ENCODE results near the gene OPCML.

The OPCML gene

DNA sequence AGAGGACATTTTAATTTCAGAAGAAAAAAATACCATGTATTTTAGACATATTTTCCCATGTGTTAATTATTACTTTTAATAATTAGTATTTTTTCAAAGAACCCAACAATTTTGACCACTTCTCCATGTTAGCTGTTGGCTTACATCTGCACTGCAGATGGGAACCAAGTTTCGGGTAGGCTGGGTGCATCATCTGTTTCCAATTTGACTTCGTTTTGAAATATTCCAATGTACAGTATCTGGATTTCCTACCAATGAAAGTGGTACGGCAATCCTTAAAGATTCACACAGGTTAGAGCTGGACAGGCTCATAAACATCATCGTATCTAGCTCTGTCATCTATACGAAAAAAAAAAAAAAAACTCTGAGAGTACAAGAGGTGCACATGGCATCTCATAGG lies 670.2 kb downstream of the OPCML start:
- H3K4me3 ChIP-seq = no peak overlapping the region

DNA sequence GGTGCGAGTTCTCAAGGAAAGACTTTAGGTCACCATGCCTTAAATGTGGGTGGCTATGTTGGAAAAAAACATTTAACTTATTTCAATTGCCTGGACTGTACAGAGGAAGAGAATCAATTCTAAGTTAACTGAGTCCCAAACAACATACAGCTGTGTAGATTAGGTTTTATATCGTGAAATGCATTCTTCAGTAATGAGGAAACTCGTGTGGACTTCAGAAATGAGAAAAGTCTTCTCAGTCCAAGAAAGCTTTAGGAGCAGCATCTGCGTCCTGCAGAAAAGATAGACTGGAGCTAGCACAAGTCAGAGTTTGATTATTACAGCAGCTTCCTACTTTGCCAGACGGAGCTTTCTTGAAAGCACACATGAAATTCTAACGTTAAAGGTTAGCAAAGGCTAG lies 673.0 kb downstream of the OPCML start:
- no peak overlapping the region for H3K4me3 ChIP-seq

More for the DNA sequence above, 670.2 kb downstream of the OPCML start:
- H3K27ac ChIP-seq = no peak overlapping the region

DNA sequence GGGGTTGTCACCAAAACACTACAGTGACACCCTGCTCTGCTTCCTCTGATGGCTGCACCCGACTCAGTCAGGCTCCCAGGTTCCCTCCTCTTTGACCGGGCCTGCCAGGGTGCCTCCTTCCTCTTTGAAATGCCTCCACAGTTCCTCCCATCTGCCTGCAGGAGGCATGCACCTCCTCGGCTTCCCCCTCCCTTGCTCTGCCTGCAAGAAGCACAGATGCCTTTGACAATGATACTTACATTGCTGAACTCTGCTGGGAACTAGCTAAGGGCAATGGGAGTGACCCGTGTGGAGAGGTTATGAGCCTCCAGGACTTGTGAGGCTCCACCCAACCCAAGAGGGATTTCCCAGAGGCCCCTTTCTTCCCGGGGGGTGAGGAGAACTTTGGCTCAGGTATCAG lies 674.1 kb downstream of the OPCML start:
- no peak overlapping the region for H3K27ac ChIP-seq
- no peak overlapping the region for H3K4me3 ChIP-seq

More for the DNA sequence above, 673.0 kb downstream of the OPCML start:
- no peak overlapping the region for H3K27ac ChIP-seq

DNA sequence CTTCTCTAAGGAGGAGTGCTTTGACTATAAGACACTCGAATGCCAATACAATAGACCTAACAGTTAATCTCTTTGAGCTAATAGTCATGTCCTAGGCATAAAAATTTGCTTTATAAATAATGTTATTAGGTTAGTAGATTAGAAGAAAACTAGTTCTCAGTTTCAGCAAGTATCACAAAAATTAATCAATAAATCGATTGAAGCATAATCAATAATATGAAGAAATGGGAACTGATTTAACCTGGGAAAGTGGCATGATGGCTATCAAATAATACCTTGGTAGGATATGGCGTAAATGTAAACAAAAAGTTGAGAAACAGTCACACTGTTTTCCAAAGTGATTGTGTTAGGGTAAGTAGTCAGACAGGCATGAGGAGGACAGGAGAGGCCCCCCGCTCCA lies 676.3 kb downstream of the OPCML start:
- Histone ChIP-seq H3K4me3 (no peak overlapping the region), H3K27ac (no peak overlapping the region)

DNA sequence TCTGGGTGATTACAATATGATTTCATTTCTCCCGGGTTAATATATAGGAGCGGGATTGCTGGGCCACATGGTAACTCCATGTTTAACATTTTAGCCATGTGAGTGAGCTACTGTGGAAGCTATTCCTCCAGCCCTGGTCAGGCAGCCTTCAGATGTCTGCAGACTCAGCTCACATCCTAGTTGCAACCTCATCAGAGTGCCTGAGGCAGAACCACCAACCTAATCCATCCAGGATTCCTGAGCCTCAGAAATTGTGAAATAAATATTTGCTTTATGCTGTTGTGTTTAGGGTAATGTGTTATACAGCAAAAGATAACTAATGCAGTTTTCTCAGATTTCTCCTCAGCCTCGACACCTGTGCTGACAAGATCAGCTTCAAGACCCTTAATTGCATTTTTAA lies 676.8 kb downstream of the OPCML start:
- Histone ChIP-seq H3K4me3 (no peak overlapping the region), H3K27ac (no peak overlapping the region)

DNA sequence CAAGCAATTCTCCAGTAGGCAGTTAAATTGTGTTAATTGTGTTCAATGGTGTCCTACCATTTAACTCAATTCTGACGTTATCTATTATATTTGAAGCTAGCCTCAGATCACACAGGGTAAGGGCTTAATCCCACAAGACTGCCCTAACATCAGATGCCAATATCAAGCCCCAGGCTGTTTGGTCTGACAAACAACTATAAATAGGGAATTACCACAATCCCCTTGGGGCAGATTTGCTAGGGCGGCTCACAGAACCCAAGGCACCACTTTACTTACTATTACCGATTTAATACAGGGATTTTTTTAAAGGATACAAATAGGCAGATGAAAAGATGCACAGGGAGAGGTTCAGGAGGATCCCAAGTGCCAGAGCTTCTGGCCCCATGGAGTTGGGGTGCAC lies 678.4 kb downstream of the OPCML start:
- Histone ChIP-seq H3K27ac (no peak overlapping the region), H3K4me3 (no peak overlapping the region)

DNA sequence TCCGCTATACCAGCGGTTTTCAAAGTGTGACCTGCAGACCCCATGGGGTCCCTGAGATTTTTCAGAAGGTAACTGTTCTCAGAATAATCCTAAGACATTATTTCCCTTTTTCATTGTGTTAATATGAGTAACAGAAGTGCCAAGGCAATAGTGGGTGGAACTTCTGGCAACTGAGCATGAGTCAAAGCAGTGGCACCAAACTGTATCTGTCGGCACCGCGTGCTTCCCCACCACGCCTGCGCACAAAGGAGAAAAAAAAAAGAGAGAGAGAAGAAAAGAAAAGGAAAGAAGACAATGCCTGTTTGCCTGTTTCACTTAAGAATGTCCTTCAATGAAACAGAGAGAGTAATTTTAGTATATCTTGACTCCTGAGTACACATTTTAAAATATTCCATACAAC lies 679.9 kb downstream of the OPCML start:
- Histone ChIP-seq H3K4me3 (no peak overlapping the region), H3K27ac (no peak overlapping the region)

DNA sequence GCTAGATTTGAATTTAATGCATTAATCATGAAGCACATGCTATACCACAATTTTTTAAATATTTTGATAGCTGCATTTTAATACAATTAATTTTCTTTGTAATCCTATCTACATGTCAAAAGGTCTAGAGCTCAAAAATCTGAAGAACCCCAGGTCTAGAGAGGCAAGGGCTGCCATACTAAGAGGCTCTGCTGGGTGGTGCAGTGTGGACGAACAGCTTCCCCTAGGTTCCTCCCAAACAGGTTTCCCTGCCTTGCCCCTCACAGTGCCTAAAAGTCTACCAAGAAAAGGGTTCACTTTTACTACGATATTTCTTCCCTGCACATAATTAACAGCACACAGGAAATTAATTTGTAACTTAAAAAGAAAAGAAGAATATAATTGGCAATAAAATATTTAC lies 681.1 kb downstream of the OPCML start:
- Histone ChIP-seq H3K4me3 (no peak overlapping the region), H3K27ac (no peak overlapping the region)

DNA sequence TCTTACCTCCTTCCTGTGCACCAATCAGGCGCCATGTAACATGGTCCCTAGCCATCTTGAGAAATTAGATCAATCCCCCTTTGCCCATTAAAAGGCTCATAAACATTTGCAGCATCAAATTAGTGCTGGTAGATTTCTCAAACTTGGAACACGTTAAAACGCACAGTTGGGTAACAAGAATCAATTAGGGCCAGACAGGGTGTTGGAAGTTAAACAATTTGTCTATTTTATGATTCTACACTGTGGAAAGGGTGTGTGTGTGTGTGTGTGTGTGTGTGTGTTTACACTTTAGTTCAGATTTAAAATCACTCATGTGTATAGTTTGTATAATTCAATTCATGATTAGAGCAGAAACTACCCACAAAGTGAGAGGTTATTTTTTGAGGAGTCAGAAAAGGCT lies 682.0 kb downstream of the OPCML start:
- Histone ChIP-seq H3K4me3 (no peak overlapping the region), H3K27ac (no peak overlapping the region)

DNA sequence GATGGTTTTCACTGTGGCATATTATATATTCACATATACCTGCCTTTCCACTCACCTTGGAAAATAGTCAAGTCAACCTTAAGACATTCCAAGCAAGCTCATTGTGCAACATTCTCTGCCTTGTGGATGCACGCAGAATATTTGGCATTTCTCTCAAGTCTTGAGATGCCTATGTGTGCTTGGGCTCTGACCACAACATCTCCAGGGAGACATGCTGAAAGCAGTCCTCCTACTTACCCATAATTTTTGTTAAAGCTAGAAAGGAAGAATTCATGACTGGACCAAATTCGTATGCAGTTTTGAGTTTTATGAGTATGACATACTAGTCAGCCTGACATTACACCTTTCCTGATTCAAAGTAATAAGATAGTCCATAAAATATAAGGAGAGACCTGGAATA lies 684.0 kb downstream of the OPCML start:
- no peak overlapping the region for H3K4me3 ChIP-seq
- no peak overlapping the region for H3K27ac ChIP-seq

DNA sequence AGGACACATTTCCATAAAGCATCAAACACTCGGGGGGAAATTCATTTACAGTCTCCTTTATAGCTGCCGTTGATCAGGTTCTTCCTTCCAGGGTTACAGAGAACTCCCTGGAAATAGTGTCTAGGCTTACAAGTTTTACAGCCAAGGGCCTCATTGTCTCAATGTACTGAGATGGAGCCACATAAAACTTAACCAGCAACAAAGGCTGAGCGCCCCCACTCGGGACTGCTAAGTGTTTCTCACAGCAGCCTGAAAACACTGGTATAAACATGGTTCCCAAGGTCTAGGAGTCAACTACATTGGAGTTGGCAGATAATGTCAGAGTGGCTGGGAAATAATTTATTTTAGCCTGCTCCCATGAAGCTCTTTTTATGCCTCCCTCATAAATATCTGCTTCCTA lies 686.2 kb downstream of the OPCML start:
- Histone ChIP-seq H3K4me3 (no peak overlapping the region), H3K27ac (no peak overlapping the region)

DNA sequence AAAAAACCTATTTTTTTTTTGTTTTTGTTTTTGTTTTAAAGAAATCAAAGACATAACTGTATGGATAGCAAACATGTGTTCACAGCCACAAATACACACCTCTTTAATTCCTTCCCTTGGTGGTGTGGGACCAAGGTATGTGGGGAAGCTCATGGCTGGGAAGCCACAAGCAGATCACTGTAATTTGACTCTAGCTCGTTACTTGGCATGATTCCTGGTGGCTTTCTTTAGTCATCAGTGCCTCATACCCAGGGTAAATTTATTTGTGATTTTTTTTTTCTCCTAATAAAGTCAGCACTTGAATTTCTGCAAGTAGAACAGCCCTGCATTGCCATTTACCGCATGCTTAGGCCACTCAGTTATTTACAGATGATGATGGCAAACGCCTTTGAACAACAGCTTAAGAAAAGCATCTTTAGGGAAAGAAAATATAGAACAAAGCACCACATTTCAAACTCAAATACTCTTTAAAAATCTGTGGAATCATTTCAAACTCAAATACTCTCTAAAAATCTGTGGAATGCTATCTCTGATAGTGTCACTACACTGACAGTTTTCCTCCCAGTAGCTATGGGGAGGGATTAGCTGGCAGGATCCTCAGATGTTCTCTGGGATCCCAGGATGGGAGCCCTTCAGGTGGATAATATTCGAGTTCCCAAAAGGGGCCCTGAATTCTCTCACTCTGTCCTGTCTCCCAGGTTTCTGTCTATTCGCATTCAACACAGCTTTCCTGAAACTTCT lies 687.2 kb downstream of the OPCML start:
- no peak overlapping the region for H3K27ac ChIP-seq
- H3K4me3 ChIP-seq = no peak overlapping the region

DNA sequence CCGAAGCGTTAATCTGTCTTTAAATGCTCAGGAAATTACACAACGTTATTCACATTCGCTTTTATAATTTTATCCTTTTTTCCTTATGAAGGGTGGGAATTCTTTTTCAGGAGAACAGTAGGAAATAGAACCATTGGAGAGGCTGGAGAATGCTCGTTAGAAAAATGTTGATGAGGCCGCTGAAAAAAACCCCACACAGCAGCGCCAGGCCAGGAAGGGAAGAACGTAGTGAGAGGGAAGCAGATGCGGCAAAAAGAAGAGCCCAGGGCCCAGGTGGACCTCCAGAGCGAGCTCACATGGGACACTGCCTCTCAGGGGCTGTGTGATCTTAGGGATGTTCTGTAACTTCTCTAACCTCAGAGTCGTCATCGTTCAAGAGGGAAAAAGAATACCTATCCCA lies 691.6 kb downstream of the OPCML start:
- no peak overlapping the region for H3K27ac ChIP-seq
- H3K4me3 ChIP-seq = no peak overlapping the region

DNA sequence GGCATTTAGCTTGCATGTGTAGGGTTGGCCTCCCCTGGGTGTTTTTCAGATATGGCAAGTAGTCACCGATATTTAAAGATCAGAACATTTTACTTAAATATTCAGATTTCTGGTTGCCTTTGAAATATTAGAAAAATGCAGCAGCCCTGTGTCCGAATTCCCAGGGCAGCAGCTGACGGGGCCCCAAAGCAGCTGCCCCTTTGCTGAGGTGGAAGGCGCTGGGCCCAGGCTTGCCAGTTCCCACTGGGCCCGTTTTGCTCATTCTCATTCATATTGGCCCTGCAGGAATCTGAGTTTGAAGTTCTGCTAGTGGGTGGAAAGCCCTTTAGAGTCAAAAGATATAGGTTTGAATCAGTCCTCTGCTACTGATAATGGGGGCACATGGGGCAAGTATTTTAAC lies 692.1 kb downstream of the OPCML start:
- Histone ChIP-seq H3K4me3 (no peak overlapping the region), H3K27ac (no peak overlapping the region)

DNA sequence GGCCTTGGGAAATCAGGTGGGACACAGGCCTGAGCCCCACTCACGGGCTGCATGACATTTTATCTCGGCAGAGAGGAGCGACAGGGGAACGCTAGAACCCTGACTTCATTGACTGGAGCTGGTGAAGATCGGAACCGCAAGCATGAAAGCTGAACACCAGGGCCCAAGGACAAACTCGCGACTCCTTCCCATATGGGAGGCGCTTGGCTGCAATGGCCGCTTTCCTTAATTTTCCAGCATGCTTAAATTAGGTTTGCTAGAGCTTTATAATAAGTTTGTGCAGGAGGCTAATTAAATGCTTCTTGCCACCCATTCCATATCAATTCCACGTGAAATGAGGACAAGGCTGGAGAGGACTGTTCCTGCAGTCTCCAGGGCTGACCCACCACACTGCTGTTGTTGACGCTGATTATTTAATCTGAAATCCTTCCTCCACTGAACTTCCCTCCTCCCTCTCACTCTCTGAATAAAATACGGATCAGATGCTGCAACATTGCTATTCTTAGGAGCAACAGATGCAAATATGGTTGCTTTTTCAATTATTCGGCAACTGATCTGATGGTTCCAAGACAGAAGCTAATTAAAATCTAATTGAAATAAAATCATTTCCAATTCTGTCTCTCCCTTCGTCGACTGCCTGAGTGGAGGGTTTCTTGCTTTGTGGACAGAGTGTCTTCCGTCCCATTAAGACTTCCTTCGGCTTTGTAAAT lies 692.9 kb downstream of the OPCML start:
- Histone ChIP-seq H3K4me3 (no peak overlapping the region), H3K27ac (no peak overlapping the region)

DNA sequence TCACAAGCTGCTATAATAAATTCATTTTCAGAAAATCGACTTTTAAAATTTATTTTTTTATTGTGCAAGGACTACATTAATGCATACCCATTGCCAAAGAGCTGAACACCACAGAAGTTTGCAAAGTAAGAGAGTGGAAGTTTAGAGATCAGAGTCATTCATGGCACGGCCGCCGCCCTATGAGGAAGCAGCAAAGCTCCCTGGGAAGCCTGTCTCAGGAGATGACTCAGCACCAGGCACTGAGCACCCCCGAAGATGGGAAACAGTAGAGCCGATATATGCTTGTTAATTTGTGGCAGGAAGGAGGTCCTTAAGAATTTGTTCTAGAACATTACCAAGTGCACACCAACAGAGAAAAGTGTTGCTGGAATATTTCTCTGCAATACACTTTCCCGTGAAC lies 693.7 kb downstream of the OPCML start:
- H3K27ac ChIP-seq = no peak overlapping the region

DNA sequence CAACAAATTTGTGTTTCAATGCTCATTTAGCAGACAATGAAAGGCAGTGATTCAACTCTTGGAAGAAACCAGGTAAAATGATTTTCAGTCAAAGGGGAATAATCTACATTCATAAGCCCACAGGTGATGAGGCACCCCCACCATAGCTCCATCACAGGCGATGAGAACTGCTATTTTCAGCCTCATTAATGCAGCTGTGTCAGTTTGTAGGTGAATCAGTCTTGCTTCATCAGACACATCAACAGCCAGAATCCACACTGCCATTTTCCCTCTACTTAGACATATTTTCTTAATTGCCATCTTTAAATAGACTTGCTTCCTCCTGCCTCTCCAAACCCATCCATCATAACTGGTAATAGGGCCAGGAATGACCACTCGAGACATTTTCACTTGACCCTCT lies 701.0 kb downstream of the OPCML start:
- no peak overlapping the region for H3K27ac ChIP-seq
- no peak overlapping the region for H3K4me3 ChIP-seq

More for the DNA sequence above, 693.7 kb downstream of the OPCML start:
- no peak overlapping the region for H3K4me3 ChIP-seq

DNA sequence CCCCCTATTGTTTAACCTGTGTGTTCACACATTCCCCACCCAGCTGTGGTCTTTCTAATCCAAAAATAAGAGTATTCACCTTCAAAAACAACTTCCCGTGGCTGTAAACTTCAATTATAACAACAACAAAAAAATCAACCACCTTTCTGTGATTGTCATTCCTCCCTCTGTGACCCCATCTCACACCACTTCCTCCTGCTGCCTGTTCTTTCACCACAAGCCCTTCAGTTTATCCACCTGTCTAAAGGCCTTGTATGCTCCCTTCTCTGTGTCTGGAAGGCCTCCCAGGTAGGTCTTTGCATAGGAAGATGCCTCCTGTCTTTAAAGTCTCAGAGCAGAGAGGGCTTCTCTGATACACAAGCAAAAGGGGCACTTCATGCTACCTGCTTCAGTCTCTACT lies 707.7 kb downstream of the OPCML start:
- no peak overlapping the region for H3K27ac ChIP-seq
- no peak overlapping the region for H3K4me3 ChIP-seq

DNA sequence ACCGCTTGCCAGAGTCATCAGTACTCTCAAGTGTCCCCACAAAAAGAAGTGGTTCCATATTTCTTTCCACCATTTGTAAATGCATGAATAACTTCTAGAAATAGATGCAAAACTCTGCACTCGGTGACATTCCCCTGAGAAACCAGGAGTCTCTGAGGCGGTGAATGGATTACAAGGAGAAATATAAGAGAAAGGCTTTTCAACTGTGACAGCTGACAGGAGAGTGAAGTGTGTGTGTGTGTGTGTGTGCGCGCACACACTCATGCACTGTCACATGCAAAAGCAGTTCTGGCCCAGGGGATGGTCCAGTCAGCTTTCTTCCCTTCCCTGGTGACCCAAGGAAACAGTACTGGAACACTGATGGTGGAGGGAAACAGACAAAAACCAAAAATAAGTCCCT lies 710.0 kb downstream of the OPCML start:
- Histone ChIP-seq H3K4me3 (no peak overlapping the region), H3K27ac (no peak overlapping the region)

DNA sequence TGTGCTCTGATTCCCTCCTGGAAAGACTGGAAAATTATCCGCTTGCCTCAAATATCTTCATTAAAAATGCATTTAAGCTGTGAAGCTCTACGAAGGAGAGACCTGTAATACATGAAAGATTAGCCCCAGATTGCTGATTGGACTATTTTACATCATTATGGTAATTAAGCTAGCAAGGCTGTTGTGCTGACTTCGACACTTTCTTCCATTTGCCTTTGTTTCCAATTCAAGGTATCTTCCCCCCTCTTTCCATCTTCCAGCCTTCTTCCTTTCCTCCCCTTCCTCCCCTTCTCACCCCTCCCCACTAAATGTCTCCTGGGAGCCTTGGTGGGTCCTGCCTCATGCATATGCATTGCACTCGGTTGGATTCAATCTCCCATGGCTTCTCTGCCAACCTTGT lies 710.8 kb downstream of the OPCML start:
- no peak overlapping the region for H3K27ac ChIP-seq
- H3K4me3 ChIP-seq = no peak overlapping the region

DNA sequence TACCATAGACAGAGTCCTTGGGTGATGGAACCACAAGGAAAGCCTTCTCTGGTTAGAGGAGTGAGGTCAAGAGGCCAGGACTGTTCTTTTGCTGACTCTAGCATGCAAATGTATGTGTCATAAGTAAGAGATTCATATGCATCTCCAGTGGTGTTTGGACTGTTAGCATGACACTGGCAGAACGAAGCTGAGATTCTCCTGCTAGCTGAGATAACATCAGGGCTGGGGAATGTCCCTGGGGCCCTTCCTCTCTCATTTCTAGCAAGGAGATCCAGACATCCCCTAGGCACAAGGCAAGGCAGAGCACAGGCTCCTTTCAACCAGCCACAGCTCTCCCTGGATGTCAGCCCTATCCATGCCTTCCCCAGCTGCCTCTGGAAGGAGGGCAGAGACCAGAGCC lies 711.3 kb downstream of the OPCML start:
- no peak overlapping the region for H3K4me3 ChIP-seq
- no peak overlapping the region for H3K27ac ChIP-seq

DNA sequence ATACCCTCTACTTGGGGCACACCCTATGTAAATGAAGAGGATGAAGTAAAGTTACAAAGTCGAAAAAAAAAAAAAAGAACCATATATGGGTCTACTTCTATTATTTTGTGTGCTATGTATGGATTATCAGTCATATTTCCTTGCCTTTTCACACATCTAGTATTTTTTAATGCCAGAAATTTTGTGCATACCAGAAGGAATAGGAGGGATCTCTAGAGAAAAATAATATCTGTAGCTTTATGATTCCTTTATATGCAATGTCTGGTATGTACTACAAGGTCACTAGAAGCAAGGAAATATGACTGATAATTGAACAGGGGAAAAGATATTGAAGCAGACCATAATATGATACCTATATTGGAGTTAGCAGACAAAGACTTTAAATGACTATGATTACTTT lies 713.4 kb downstream of the OPCML start:
- no peak overlapping the region for H3K27ac ChIP-seq
- H3K4me3 ChIP-seq = no peak overlapping the region

Data from skin epidermis (tissue), 12 donors.